Bone marrow (tissue), 2 donors: Measurements from ENCODE around the gene LY6G6D.

ENCODE experiments used
- DNase-seq, 2 donors: peaks; one replicate each; lab custom pipeline; 2025; lab: John Stamatoyannopoulos, UW

Gene LY6G6D

GRCh38 chr6:31764198-31764597 is 49.0 kb downstream of the LY6G6D start:
- no peak for DNase-seq

DNA sequence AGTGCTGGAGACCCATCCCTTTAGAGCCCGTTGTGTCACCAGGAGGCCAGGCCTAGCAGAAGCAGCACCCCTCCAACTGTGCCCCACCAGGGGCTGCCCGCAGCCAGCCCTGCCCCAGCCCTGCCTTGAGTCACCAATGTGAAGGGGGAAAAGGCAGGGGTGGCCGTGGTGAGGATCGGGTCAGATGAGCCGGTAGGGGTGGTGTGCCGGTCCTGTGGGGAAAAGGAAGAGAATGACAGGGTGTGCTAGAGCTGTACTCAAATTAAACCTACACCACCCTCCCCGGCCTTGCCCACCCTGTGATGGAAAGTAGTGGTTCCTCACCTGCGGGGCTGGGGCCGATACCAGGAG is 50.4 kb downstream of the LY6G6D start:
- DNase-seq = no peak

DNA sequence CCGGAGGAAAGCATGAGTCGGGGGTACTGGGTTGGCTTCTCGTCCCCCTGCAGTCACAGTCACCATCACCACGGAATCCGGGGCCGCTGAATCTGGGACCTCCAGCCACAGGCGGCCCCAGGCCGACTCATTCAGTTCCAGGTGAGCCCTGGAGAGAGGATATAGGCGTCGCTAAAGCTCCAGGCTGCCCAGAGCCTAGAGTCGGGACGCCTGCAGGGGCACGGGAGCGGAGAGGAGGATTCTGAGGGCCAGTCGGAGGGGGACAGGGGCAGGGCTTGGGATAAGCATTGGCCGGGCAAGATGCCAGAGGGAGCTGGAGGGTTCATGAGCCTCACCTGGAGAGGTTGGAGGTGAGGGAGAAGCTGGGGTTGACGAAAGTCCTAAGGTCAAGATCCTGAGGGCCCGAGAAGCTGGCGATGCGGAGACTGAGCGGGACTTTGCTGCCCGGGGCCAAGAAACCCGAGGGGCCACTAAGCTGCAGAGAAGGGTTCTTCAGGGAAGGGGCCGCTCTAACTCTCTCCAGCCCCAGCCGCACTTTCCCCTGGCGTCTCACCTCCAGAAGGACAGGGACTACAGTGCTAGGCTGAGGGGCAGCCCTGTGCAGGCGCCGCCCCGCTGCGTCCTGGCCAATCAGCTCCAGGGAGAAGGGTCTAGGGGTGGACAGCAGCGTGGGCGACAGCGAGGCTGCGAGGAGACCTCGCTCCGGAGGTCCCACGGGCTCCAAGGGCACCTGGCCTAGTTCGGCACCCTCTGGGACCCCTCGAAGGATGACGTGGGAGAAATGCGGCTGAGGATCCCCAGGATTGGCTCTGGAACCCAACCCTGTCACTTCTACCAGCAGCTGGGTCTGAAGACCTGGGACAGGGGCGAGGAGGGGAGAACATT is 51.0 kb downstream of the LY6G6D start:
- DNase-seq = no peak

DNA sequence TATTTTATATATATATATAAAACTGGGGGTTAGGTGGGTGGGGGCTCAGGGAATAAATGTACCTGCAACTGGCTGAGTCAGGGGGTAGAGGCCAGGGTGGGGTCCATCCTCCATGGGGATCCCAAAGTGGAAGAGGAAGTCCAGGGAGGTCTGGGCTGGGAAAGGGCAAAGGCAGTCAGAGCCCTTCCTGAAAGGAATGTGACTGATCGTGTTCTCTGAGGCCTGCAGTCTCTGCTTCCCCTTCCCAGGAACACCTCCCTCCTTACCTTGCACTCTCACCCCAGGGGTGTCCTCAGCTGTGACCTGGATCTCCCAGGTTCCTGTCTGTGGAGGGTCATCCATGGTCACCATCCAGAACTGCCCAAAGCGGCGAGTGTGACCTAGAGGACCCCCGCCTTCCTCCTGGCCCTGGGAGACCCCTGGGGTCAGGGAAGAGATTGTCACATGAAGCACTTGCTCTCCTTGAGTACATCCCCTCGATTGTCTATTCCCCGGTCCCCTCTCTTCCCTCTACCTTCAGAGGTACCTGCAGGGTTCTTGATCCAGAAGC is 52.0 kb downstream of the LY6G6D start:
- DNase-seq = no peak
